OCI-LY1 (cell line): ENCODE data around the gene NEK5.

Experiments
- H2AFZ ChIP-seq: fragments of 200-600 bp; sonication (generic), shearing (Covaris generic); 2 replicates; pipeline ENCODE4 v1.6.0; 2014; ENCODE audit warnings: antibody characterized with exemption, mild to moderate bottlenecking, low read length
- H3F3A ChIP-seq: fragments of 200-600 bp; sonication (generic), shearing (Covaris generic); 2 replicates; pipeline ENCODE4 v1.6.0; 2014; ENCODE audit warnings: mild to moderate bottlenecking, antibody characterized with exemption, low read length, moderate library complexity; ENCODE audit not compliant: insufficient read depth
- H3K27ac ChIP-seq: fragments of 200-600 bp; sonication (generic); 2 replicates; pipeline ENCODE4 v1.5.1; 2014; ENCODE audit warnings: low read length, mixed run types, mild to moderate bottlenecking, low read depth; ENCODE audit not compliant: poor library complexity, severe bottlenecking
- H3K27me3 ChIP-seq: fragments of 200-600 bp; sonication (generic); 2 replicates; pipeline ENCODE4 v1.6.0; 2014; ENCODE audit warnings: antibody characterized with exemption, mild to moderate bottlenecking, low read length, moderate library complexity; ENCODE audit not compliant: insufficient read depth
- H3K36me3 ChIP-seq: fragments of 200-600 bp; sonication (generic); 2 replicates; pipeline ENCODE4 v1.6.1; 2014; ENCODE audit warnings: mild to moderate bottlenecking, antibody characterized with exemption, low read length, moderate library complexity, mixed read lengths; ENCODE audit not compliant: insufficient read depth
- H3K4me1 ChIP-seq: fragments of 200-600 bp; sonication (generic); 2 replicates; pipeline ENCODE4 v1.5.1; 2014; ENCODE audit warnings: mild to moderate bottlenecking, low read length, moderate library complexity; ENCODE audit not compliant: insufficient read depth, severe bottlenecking
- H3K4me2 ChIP-seq: fragments of 200-600 bp; sonication (generic), shearing (Covaris generic); 2 replicates; pipeline ENCODE4 v1.6.1; 2014; ENCODE audit warnings: low read length
- H3K4me3 ChIP-seq: fragments of 200-600 bp; sonication (generic); 2 replicates; pipeline ENCODE4 v1.5.1; 2014; ENCODE audit warnings: low read length, low read depth, mild to moderate bottlenecking, mixed read lengths; ENCODE audit not compliant: poor library complexity, severe bottlenecking
- H3K79me2 ChIP-seq: fragments of 200-600 bp; shearing (Covaris generic); 2 replicates; pipeline ENCODE4 v1.6.1; 2016; ENCODE audit warnings: mixed run types, low read length, mixed read lengths; ENCODE audit not compliant: insufficient read depth
- H3K9ac ChIP-seq: fragments of 200-600 bp; sonication (generic), shearing (Covaris generic); 2 replicates; pipeline ENCODE4 v1.6.1; 2014; ENCODE audit warnings: mild to moderate bottlenecking, low read length, mixed read lengths
- H3K9me2 ChIP-seq: fragments of 200-600 bp; sonication (generic), shearing (Covaris generic); 2 replicates; pipeline ENCODE4 v1.6.1; 2014; ENCODE audit warnings: low read depth, mild to moderate bottlenecking, low read length, mixed read lengths
- H3K9me3 ChIP-seq: fragments of 200-600 bp; shearing (Covaris generic); 2 replicates; pipeline ENCODE4 v1.6.1; 2014; ENCODE audit warnings: low read length, mixed read lengths
- H4K20me1 ChIP-seq: fragments of 200-600 bp; sonication (generic), shearing (Covaris generic); 2 replicates; pipeline ENCODE4 v1.6.0; 2016; ENCODE audit warnings: mild to moderate bottlenecking, low read length; ENCODE audit not compliant: insufficient read depth
- CTCF ChIP-seq: fragments of 200-600 bp; sonication (generic), shearing (Covaris generic); IDR thresholded peaks from 2 replicates; pipeline ENCODE4 v1.5.1; 2017; ENCODE audit warnings: mild to moderate bottlenecking, antibody characterized with exemption, low read length, moderate library complexity, mixed read lengths
- EZH2 ChIP-seq: fragments of 200-600 bp; sonication (generic), shearing (Covaris generic); IDR thresholded peaks from 2 replicates; pipeline ENCODE4 v1.8.0; 2017; ENCODE audit warnings: borderline replicate concordance, mixed run types, mild to moderate bottlenecking, antibody characterized with exemption, low read length, moderate library complexity, mixed read lengths

Gene NEK5

GRCh38 chr13:52137489-52137888 lies 8.6 kb upstream of the NEK5 start:
- Histone ChIP-seq H3K9me2 (no peaks in the 10 kb centered on the region), H3K4me3 (no peak overlapping the region), H2AFZ (no peak overlapping the region), H3K9me3 (no peaks in the 10 kb centered on the region), H3K27ac (no peak overlapping the region), H3K4me1 (no peaks in the 10 kb centered on the region), H3K36me3 (peaks cover 35% of the 10 kb centered on the region), H3F3A (no peaks in the 10 kb centered on the region), H3K27me3 (no peaks in the 10 kb centered on the region), H4K20me1 (no peaks in the 10 kb centered on the region), H3K79me2 (no peaks in the 10 kb centered on the region), H3K9ac (no peak overlapping the region), H3K4me2 (no peak overlapping the region)
- TF ChIP-seq CTCF (no peak), EZH2 (no peak)

GRCh38 chr13:52136763-52137162 lies 7.9 kb upstream of the NEK5 start:
- TF ChIP-seq CTCF (no peak), EZH2 (no peak)
- no peaks in the 10 kb centered on the region for H3K4me1 ChIP-seq

GRCh38 chr13:52130641-52131040 lies 1.8 kb upstream of the NEK5 start:
- Histone ChIP-seq H3K4me3 (no peak overlapping the region), H3K27me3 (no peaks in the 10 kb centered on the region), H3K9me3 (no peaks in the 10 kb centered on the region), H3K79me2 (no peaks in the 10 kb centered on the region), H3K4me1 (no peaks in the 10 kb centered on the region), H3K9ac (no peak overlapping the region), H4K20me1 (no peaks in the 10 kb centered on the region), H3K9me2 (no peaks in the 10 kb centered on the region), H3F3A (no peaks in the 10 kb centered on the region), H3K4me2 (no peak overlapping the region), H3K36me3 (peaks cover 42% of the 10 kb centered on the region), H3K27ac (no peak overlapping the region), H2AFZ (no peak overlapping the region)
- no peak for TF ChIP-seq EZH2
- no peak for TF ChIP-seq CTCF

More at GRCh38 chr13:52136763-52137162, 7.9 kb upstream of the NEK5 start:
- no peaks in the 10 kb centered on the region for H3K9me2 ChIP-seq
- no peaks in the 10 kb centered on the region for H3F3A ChIP-seq
- H3K79me2 ChIP-seq = no peaks in the 10 kb centered on the region
- H3K27me3 ChIP-seq = no peaks in the 10 kb centered on the region
- H3K9me3 ChIP-seq = no peaks in the 10 kb centered on the region
- no peaks in the 10 kb centered on the region for H4K20me1 ChIP-seq
- no peak overlapping the region for H3K4me2 ChIP-seq
- H3K4me3 ChIP-seq = no peak overlapping the region
- H3K36me3 ChIP-seq = peaks cover 42% of the 10 kb centered on the region
- no peak overlapping the region for H3K9ac ChIP-seq
- H3K27ac ChIP-seq = no peak overlapping the region
- no peak overlapping the region for H2AFZ ChIP-seq
